Naive B cell (primary cell): ENCODE data around the gene PGA4. TPM values are rescaled to one million over a fixed set of nuclear protein-coding genes. Genes with fewer than 3 reads are reported as not detected.
"Not testable (repeated sequence)": the region's sequence is repeated elsewhere in the genome, so short reads cannot be mapped to it uniquely, and the experiment has no call there.

ENCODE experiments used
- ATAC-seq, 2 donors: fragments of 150-1000 bp; cut with Tn5 transposase; 2 replicates each; pipeline ENCODE4 v1.10.0; 2021; ENCODE audit warnings: low read depth in 2 of 2, mild to moderate bottlenecking in 2 of 2, moderate library complexity in 2 of 2
- DNase-seq: peaks from one replicate; pipeline ENCODE4 v3.0.0; 2022
- H3K27ac Mint-ChIP-seq, 6 donors: one replicate each; pipeline ENCODE4 v1.8.0; 2020 to 2022; ENCODE audit warnings: mild to moderate bottlenecking in 6 of 6, mixed read lengths in 6 of 6, moderate library complexity in 5 of 6, inconsistent platforms in 2 of 6
- H3K27me3 Mint-ChIP-seq, 3 donors: one replicate each; pipeline ENCODE4 v1.8.0; 2021 to 2022; ENCODE audit warnings: mixed read lengths in 3 of 3, mild to moderate bottlenecking in 1 of 3
- H3K36me3 Mint-ChIP-seq, 2 donors: one replicate each; pipeline ENCODE4 v1.8.0; 2020 to 2022; ENCODE audit warnings: mixed read lengths in 2 of 2, inconsistent platforms in 1 of 2, mild to moderate bottlenecking in 1 of 2
- H3K4me1 Mint-ChIP-seq, 3 donors: one replicate each; pipeline ENCODE4 v1.8.0; 2020 to 2022; ENCODE audit warnings: mixed read lengths in 3 of 3, inconsistent platforms in 1 of 3, mild to moderate bottlenecking in 1 of 3, moderate library complexity in 1 of 3
- H3K4me3 Mint-ChIP-seq, 8 donors: one replicate each; pipeline ENCODE4 v1.8.0; 2020 to 2022; ENCODE audit warnings: mild to moderate bottlenecking in 8 of 8, mixed read lengths in 8 of 8, moderate library complexity in 8 of 8, inconsistent platforms in 2 of 8
- H3K9me3 Mint-ChIP-seq, 7 donors: one replicate each; pipeline ENCODE4 v1.8.0; 2020 to 2022; ENCODE audit warnings: mixed read lengths in 7 of 7, mild to moderate bottlenecking in 5 of 7, inconsistent platforms in 2 of 7, moderate library complexity in 1 of 7
- polyA plus RNA-seq, 6 donors: library from polyadenylated mRNA; unstranded; fragments of 300-500 nt; fragmentation: Illumina TruSeq; gene quantifications; one replicate each; pipeline ENCODE4 v1.2.3, GENCODE V29; 2021; ENCODE audit warnings: low read depth in 6 of 6

Gene PGA4
- polyA plus RNA-seq, 6 donors from 2014 or later = 0.17 TPM; not detected in 5

- H3K27ac Mint-ChIP-seq = no peak overlapping the region
- DNase-seq = no peak
- H3K36me3 Mint-ChIP-seq = no peaks in the 10 kb centered on the region
- H3K4me1 Mint-ChIP-seq = peaks cover 0 to 4% (median 0%) of the 10 kb centered on the region in 3 donors
- no peak overlapping the region for H3K4me3 Mint-ChIP-seq
- ATAC-seq = no peak
- peaks cover 11 to 29% (median 18%) of the 10 kb centered on the region in 3 donors for H3K27me3 Mint-ChIP-seq
- peaks cover 0 to 4% (median 0%) of the 10 kb centered on the region in 7 donors for H3K9me3 Mint-ChIP-seq
Observed at GRCh38 chr11:61193596-61193995, 28.6 kb upstream of the PGA4 start.

DNA sequence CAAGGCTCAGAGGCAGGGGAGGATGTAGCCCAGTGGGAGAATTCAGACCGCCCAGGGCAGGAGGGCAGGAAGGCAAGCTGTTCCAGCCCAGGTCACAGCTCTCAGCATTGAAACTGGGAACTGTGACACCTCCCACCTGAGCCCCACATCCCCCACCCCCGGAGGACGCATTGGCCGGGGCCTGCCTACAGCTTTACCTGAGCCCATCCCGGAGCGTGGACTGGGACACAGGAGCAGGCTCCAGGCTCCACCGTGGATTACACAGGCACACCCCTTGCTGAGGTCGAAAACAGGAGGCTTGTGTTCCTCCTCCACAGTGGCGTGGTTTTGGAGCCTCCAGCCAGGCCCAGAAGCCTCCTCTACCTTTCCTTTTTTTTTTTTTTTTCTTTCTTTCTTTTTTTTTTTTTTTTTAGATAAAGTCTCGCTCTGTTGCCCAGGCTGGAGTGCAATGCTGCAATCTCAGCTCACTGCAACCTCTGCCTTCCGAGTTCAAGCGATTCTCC is 27.9 kb upstream of the PGA4 start:
- H3K4me1 Mint-ChIP-seq = peaks cover 0 to 4% (median 0%) of the 10 kb centered on the region in 3 donors
- H3K4me3 Mint-ChIP-seq = no peak overlapping the region
- DNase-seq (no peak), ATAC-seq (no peak)
- no peak overlapping the region for H3K27ac Mint-ChIP-seq
- H3K9me3 Mint-ChIP-seq = peaks cover 0 to 4% (median 0%) of the 10 kb centered on the region in 7 donors
- H3K36me3 Mint-ChIP-seq = no peaks in the 10 kb centered on the region
- H3K27me3 Mint-ChIP-seq = peaks cover 11 to 32% (median 18%) of the 10 kb centered on the region in 3 donors

DNA sequence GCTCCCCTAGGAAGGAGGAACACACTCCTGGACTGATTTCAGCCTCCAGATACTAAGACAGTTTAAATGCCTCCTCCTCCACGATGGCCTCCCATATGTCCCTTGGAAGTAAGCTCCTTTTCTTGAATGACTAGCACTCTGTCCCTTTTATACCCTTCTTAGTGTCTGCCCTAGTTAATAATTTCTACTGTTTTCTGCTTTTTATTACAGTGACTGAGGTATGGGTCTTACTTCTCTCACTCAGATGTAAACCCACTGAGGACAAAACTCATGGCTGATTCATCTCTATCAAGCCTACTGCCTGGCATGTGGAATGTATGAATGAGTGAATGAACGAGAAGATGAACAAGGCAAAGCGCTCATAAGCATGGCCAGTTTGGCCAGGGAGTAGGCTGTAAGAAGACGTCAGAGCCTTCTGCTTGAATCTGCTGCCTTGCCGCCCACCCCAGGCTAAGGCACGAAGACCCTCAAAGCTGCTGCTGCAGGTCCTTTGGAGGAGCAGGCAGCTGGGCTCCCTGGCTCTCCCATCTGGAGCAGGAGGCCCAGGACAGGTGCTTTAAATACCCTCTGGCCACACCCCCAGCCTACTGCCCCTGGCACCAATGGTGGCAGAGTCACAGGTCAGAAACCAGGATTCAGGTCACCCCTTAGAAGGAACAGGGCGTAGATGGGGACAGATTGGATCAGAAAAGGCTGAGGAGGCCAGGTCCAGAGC is 27.0 kb upstream of the PGA4 start:
- DNase-seq (no peak), ATAC-seq (no peak)
- H3K4me1 Mint-ChIP-seq = peaks cover 0 to 4% (median 0%) of the 10 kb centered on the region in 3 donors
- H3K36me3 Mint-ChIP-seq = no peaks in the 10 kb centered on the region
- H3K4me3 Mint-ChIP-seq = peak overlapping the region in 1 of 8 donors; percentile 3
- peaks cover 0 to 4% (median 0%) of the 10 kb centered on the region in 7 donors for H3K9me3 Mint-ChIP-seq
- no peak overlapping the region for H3K27ac Mint-ChIP-seq
- peaks cover 11 to 38% (median 21%) of the 10 kb centered on the region in 3 donors for H3K27me3 Mint-ChIP-seq

- Mint-ChIP-seq H3K4me3 (no peak overlapping the region), H3K27me3 (peaks cover 11 to 44% (median 27%) of the 10 kb centered on the region in 3 donors), H3K36me3 (no peaks in the 10 kb centered on the region), H3K27ac (no peak overlapping the region), H3K9me3 (peaks cover 0 to 4% (median 0%) of the 10 kb centered on the region in 7 donors), H3K4me1 (peaks cover 0 to 4% (median 0%) of the 10 kb centered on the region in 3 donors)
- DNase-seq (no peak), ATAC-seq (no peak)
Observed at GRCh38 chr11:61195719-61196118, 26.4 kb upstream of the PGA4 start.

- H3K27ac Mint-ChIP-seq = no peak overlapping the region
- DNase-seq (no peak), ATAC-seq (no peak)
- no peak overlapping the region for H3K4me3 Mint-ChIP-seq
- H3K4me1 Mint-ChIP-seq = peaks cover 0 to 4% (median 0%) of the 10 kb centered on the region in 3 donors
- peaks cover 0 to 4% (median 0%) of the 10 kb centered on the region in 7 donors for H3K9me3 Mint-ChIP-seq
- H3K36me3 Mint-ChIP-seq = no peaks in the 10 kb centered on the region
- H3K27me3 Mint-ChIP-seq = peaks cover 11 to 53% (median 29%) of the 10 kb centered on the region in 3 donors
Observed at GRCh38 chr11:61198361-61198760, 23.8 kb upstream of the PGA4 start.

DNA sequence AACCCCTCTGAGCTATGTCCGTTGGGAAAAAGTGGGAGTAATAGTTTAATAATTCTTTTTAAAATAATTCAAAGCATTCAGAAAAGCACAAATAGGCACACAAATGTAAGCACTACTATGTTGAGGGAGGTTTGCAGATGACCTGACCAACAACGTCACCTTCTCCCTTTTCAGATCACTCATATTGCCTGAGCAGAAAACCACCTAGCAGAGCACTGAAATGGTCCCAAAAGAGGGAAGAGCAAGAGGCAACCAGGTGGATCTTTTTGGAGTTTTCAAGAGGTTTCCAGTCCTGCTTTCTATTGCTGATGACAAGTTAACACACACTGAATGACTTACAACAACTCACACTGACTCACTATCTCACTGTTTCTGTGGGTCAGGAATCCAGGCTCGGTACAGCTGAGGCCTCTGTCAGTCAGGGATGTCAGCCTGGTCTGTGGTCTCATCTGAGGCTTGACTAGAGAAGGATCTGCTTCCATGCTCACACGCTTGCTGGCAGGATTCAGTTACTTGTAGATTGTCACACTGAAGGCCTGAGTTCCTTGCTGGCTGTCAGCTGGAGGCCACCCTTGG is 23.1 kb upstream of the PGA4 start:
- H3K36me3 Mint-ChIP-seq = no peaks in the 10 kb centered on the region
- H3K27me3 Mint-ChIP-seq = peaks cover 11 to 51% (median 29%) of the 10 kb centered on the region in 3 donors
- peaks cover 0 to 4% (median 0%) of the 10 kb centered on the region in 3 donors for H3K4me1 Mint-ChIP-seq
- H3K4me3 Mint-ChIP-seq = no peak overlapping the region
- no peak for DNase-seq
- no peak for ATAC-seq
- no peak overlapping the region for H3K27ac Mint-ChIP-seq
- H3K9me3 Mint-ChIP-seq = peaks cover 0 to 4% (median 0%) of the 10 kb centered on the region in 7 donors

GRCh38 chr11:61201476-61201875 is 20.7 kb upstream of the PGA4 start:
- H3K27ac Mint-ChIP-seq = no peak overlapping the region
- no peak for DNase-seq
- H3K9me3 Mint-ChIP-seq = peaks cover 0 to 3% (median 0%) of the 10 kb centered on the region in 7 donors
- no peak overlapping the region for H3K4me3 Mint-ChIP-seq
- H3K36me3 Mint-ChIP-seq = no peaks in the 10 kb centered on the region
- H3K27me3 Mint-ChIP-seq = peaks cover 9 to 42% (median 19%) of the 10 kb centered on the region in 3 donors
- no peaks in the 10 kb centered on the region for H3K4me1 Mint-ChIP-seq
- no peak for ATAC-seq

DNA sequence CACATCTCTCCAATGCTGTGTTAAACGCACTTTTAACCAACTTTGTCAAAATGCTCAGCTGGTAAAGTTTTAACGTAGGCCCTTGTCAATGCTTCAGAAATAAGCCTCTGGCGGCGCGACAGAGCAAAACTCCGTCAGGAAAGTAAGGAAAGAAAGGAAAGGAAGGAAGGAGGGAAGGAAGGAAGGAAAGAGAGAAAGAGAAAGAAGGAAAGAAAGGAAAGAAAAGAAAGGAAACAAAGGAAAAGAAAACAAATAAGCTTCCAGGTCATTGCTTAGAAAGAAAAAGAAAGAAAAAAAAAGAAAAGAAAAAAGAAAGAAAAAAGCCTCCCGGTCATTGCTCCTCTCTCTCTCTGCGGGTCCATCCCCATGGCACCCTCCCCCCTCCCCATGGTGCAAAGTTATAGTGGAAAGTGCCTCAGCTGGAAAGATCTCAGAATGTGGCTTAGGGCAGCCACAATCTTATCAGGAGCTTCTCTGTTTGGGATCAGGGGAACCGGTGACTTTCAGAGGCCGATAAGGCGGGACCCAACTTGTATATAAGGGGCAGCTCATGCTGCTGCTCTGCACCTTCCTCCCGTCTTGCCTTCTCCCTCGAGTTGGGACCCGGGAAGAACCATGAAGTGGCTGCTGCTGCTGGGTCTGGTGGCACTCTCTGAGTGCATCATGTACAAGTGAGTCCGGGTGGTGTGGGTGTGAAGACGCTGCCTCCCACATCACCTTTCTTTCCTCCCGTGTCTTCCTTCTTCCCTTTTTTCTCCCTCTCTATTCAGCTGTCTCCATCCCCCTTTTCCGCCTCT is 19.0 kb upstream of the PGA4 start, which contains the start of gene PGA3:
Gene PGA3, plus strand, starts transcription at position 566 of the 797 bp plus-strand sequence. Its CDS starts 50 bp downstream, at position 616.
- not testable (repeated sequence) for DNase-seq, H3K9me3 Mint-ChIP-seq, H3K36me3 Mint-ChIP-seq, H3K4me1 Mint-ChIP-seq, H3K4me3 Mint-ChIP-seq, ATAC-seq
- peaks cover 9 to 42% (median 19%) of the 10 kb centered on the region in 3 donors for H3K27me3 Mint-ChIP-seq
- peak within 1 kb of the TSS in 1 of 6 donors; percentile 33 for H3K27ac Mint-ChIP-seq

- not testable (repeated sequence) for H3K9me3 Mint-ChIP-seq, H3K27ac Mint-ChIP-seq, ATAC-seq, DNase-seq, H3K4me1 Mint-ChIP-seq, H3K36me3 Mint-ChIP-seq, H3K4me3 Mint-ChIP-seq
- H3K27me3 Mint-ChIP-seq = peaks cover 9 to 42% (median 19%) of the 10 kb centered on the region in 3 donors
Observed at GRCh38 chr11:61203873-61204272, 18.3 kb upstream of the PGA4 start.

GRCh38 chr11:61204502-61205059 is 17.6 kb upstream of the PGA4 start:
- not testable (repeated sequence) for H3K4me1 Mint-ChIP-seq, DNase-seq, H3K9me3 Mint-ChIP-seq, H3K36me3 Mint-ChIP-seq, ATAC-seq
- Mint-ChIP-seq H3K4me3 (peak overlapping the region in 1 of 8 donors; percentile 43), H3K27me3 (peaks cover 9 to 36% (median 19%) of the 10 kb centered on the region in 3 donors), H3K27ac (peak overlapping the region in 1 of 6 donors; percentile 33)

GRCh38 chr11:61207636-61208310 is 14.4 kb upstream of the PGA4 start:
- H3K27me3 Mint-ChIP-seq = peaks cover 5 to 18% (median 8%) of the 10 kb centered on the region in 3 donors
- H3K4me1 Mint-ChIP-seq, ATAC-seq, H3K9me3 Mint-ChIP-seq, H3K27ac Mint-ChIP-seq, H3K36me3 Mint-ChIP-seq, DNase-seq, H3K4me3 Mint-ChIP-seq: not testable (repeated sequence)

GRCh38 chr11:61210629-61211028 is 11.5 kb upstream of the PGA4 start:
- DNase-seq, ATAC-seq, H3K4me3 Mint-ChIP-seq, H3K4me1 Mint-ChIP-seq, H3K27me3 Mint-ChIP-seq, H3K9me3 Mint-ChIP-seq, H3K27ac Mint-ChIP-seq, H3K36me3 Mint-ChIP-seq: not testable (repeated sequence)
